ENCODE results near the gene C1QTNF3. TPM values are rescaled to one million over a fixed set of nuclear protein-coding genes. Genes with fewer than 3 reads are reported as not detected.
A peak's percentile ranks its signal among the peaks of the same experiment; 100 is the strongest.

The C1QTNF3 gene
- total and polyA plus RNA-seq, 10 donors = 2.7 to 10.7 (median 6.4) TPM

DNA sequence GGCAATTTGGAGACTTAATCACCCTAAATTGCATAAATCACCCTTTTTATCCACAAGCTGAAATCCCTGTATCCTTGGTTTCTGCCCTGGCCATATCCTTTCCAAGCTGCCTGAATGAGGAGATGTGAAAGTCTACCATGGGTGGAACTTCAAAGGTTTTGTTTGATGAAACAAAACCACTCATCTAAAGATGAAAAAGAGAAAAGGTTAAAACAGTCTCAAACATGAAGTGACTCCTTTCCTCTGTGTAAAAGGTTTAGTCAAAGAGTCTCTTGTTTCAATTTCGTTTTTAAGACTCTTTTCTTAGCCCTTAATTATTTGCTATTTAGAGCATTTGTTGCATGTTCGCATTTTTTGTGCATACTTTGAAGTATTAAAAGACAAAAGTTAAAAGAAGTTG is 69.7 kb downstream of the C1QTNF3 start:
- 53 to 65% (median 60%) methylated on average over 2 of the region's 2 CpGs for WGBS, 5 donors
- Histone ChIP-seq H3K36me3 (no peaks in the 10 kb centered on the region), H3K9me3 (no peaks in the 10 kb centered on the region), H3K4me3 (no peak overlapping the region), H3K27me3 (replicated peaks in 1 of 7) (no peaks in the 10 kb centered on the region), H3K4me1 (peaks cover 0 to 5% (median 0%) of the 10 kb centered on the region in 6 donors), H3K27ac (no peak overlapping the region)
- no peak for DNase-seq
- intact Hi-C loops (cut with DNase I; ENCODE audit: low total_unique reads) = no loop called here
- TF ChIP-seq, protein P1, sequence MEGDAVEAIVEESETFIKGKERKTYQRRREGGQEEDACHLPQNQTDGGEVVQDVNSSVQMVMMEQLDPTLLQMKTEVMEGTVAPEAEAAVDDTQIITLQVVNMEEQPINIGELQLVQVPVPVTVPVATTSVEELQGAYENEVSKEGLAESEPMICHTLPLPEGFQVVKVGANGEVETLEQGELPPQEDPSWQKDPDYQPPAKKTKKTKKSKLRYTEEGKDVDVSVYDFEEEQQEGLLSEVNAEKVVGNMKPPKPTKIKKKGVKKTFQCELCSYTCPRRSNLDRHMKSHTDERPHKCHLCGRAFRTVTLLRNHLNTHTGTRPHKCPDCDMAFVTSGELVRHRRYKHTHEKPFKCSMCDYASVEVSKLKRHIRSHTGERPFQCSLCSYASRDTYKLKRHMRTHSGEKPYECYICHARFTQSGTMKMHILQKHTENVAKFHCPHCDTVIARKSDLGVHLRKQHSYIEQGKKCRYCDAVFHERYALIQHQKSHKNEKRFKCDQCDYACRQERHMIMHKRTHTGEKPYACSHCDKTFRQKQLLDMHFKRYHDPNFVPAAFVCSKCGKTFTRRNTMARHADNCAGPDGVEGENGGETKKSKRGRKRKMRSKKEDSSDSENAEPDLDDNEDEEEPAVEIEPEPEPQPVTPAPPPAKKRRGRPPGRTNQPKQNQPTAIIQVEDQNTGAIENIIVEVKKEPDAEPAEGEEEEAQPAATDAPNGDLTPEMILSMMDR (IDR thresholded peaks at IDR 0.05 in 8 of 11, conservative IDR thresholded peaks at IDR 0.05 in 3 of 11) = no peak
- no peak for TF ChIP-seq POLR2AphosphoS5 (IDR thresholded peaks at IDR 0.05)
- no peak for TF ChIP-seq POLR2A (IDR thresholded peaks at IDR 0.05)

DNA sequence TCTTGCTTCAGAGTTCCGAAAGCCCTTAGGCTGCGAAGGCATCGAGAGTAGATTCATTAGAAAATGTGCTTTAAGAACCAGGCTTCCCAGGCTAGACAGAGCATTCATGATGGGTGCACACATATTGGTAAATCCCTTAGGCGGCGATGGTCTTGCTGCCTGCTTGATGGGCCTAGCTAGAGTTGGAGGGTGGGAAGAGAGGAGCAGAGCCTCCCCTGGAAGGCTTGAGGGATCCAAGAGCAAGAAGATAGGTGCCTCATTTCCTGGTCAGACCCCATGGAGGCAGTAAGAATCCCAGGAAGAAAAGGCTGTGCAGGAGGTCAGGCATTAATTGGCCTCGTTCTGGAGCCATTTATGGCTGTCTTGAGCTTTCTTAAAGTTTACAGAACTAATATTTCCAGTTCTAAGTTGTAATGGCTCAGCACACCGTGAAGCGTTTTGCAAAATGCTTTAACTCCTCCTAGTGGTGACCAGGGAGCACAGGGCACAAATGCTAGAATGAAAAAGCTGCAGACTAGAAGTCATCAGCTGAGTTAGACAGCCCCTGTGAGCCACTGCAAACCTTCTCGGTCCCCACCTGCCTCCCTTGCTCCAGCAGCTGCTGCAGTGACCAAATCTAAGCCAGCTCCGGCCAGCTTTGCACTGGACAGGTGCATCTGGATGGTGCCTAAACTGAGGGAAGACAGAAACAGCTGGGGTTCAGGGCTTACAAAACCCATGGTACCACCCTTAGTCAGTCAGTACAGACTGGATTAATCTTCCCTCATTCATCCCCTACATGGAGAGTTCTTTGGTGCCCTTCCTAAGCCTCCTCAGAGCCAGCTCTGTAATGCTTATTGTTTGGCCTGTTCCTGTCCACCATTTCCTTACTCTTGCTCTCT is 73.2 kb downstream of the C1QTNF3 start:
- Histone ChIP-seq H3K27me3 (replicated peaks in 1 of 7) (no peaks in the 10 kb centered on the region), H3K4me1 (peaks cover 0 to 4% (median 0%) of the 10 kb centered on the region in 6 donors), H3K4me3 (no peak overlapping the region), H3K36me3 (no peaks in the 10 kb centered on the region), H3K27ac (no peak overlapping the region), H3K9me3 (no peaks in the 10 kb centered on the region)
- 48 to 60% (median 53%) methylated on average over 10 of the region's 10 CpGs for WGBS, 5 donors
- intact Hi-C loops (cut with DNase I; ENCODE audit: low total_unique reads) = no loop called here
- DNase-seq = no peak
- TF ChIP-seq POLR2AphosphoS5 (IDR thresholded peaks at IDR 0.05) = no peak
- TF ChIP-seq, protein P1 (IDR thresholded peaks at IDR 0.05 in 8 of 11, conservative IDR thresholded peaks at IDR 0.05 in 3 of 11) = peak in 8 of 11 experiments; percentile 16 to 58 (median 48)

DNA sequence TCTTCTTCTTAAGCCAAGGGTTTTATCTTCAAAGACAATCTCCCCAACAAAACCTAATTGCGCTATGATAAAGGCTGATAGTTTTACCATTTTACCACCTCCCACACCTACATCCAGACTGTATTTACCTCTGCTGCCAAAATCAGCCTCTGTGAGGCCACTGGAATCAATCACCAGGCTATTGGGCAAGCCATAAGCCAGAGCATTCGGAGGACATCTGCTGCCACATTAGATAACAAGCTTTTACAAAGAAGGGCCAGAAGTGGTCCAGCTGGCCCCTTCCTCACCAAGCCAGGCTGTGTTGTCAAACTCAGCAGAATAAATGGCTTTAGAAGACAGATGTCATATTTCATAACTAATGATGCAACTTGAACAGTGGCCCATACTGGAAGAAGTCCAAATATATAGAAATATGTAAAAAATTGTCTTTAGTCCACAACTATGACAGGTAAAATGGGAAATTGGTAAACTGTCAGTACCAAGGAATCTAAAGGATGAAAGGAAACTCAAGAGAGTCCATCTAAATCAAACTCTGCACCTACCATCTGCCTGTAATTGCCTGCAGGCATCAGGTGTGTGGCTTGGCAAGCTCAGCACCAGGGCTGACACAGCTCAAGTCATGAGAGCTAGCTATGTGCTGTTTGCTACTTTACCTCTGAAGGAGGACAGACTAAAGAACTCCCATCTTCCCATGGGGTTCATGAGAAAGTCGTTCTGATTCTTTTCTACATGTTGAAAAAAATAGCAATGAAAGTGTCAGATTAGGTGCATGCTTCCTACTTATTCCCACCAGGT is 74.6 kb downstream of the C1QTNF3 start:
- Histone ChIP-seq H3K27me3 (replicated peaks in 1 of 7) (no peaks in the 10 kb centered on the region), H3K4me3 (no peak overlapping the region), H3K27ac (no peak overlapping the region), H3K36me3 (no peaks in the 10 kb centered on the region), H3K9me3 (no peaks in the 10 kb centered on the region), H3K4me1 (no peaks in the 10 kb centered on the region)
- no peak for DNase-seq
- no peak for TF ChIP-seq POLR2A (IDR thresholded peaks at IDR 0.05)
- no peak for TF ChIP-seq POLR2AphosphoS5 (IDR thresholded peaks at IDR 0.05)
- TF ChIP-seq, protein P1 (IDR thresholded peaks at IDR 0.05 in 8 of 11, conservative IDR thresholded peaks at IDR 0.05 in 3 of 11) = no peak
- 71 to 82% (median 78%) methylated on average over 3 of the region's 3 CpGs for WGBS, 5 donors
- intact Hi-C loops (cut with DNase I; ENCODE audit: low total_unique reads) = no loop called here

Small RNA genes within 50 kb of the gene (small RNA-seq; reads per million reads assigned to genes)
- 0 reads per million in 4 donors for gene AC139783.1

Other genes with a start within 250 kb of the C1QTNF3 start
- gene ADAMTS12, start 151.2 kb downstream of the C1QTNF3 start, total RNA-seq = 1 to 10 TPM; 1.1 to 4.3 (median 1.4) TPM
- under 1 TPM; 0.07 to 0.22 (median 0.17) TPM for gene ADAMTS12, start 151.2 kb downstream of the C1QTNF3 start, polyA plus RNA-seq
- not detected for gene RXFP3, start 106.8 kb downstream of the C1QTNF3 start, total RNA-seq
- gene RXFP3, start 106.8 kb downstream of the C1QTNF3 start, polyA plus RNA-seq = not detected
- gene SLC45A2, start 58.5 kb downstream of the C1QTNF3 start, total RNA-seq = under 1 TPM in 1 of 7 donors, not detected in 6; 0.74 TPM
- under 1 TPM in 1 of 3 donors, not detected in 2; 0.07 TPM for gene SLC45A2, start 58.5 kb downstream of the C1QTNF3 start, polyA plus RNA-seq
- 1 to 10 TPM; 8.1 to 9.9 (median 9.4) TPM for gene AMACR, start 35.2 kb downstream of the C1QTNF3 start, total RNA-seq
- 1 to 10 TPM; 3.1 to 4.9 (median 4.3) TPM for gene AMACR, start 35.2 kb downstream of the C1QTNF3 start, polyA plus RNA-seq